SU-DHL-6 (cell line): ENCODE measurements around the gene FKBP15.

ENCODE experiments used
- H2AFZ ChIP-seq: fragments of 200-600 bp; sonication (generic); 2 replicates; pipeline ENCODE4 v1.6.1; 2014; ENCODE audit warnings: low read depth, mild to moderate bottlenecking, moderate library complexity, mixed read lengths, antibody characterized with exemption, low read length; ENCODE audit not compliant: severe bottlenecking
- H3F3A ChIP-seq: fragments of 200-600 bp; shearing (Covaris generic); 2 replicates; pipeline ENCODE4 v1.6.0; 2016; ENCODE audit warnings: antibody characterized with exemption, mild to moderate bottlenecking; ENCODE audit not compliant: insufficient read depth
- H3K27ac ChIP-seq: fragments of 200-600 bp; sonication (generic); 2 replicates; pipeline ENCODE4 v1.5.1; 2016; ENCODE audit warnings: low read depth, mild to moderate bottlenecking, low read length, moderate library complexity, mixed read lengths
- H3K27me3 ChIP-seq: fragments of 200-600 bp; sonication (generic), shearing (Covaris generic); 2 replicates; pipeline ENCODE4 v1.6.0; 2014; ENCODE audit warnings: mild to moderate bottlenecking, low read length
- H3K36me3 ChIP-seq: fragments of 200-600 bp; sonication (generic); 2 replicates; pipeline ENCODE4 v1.6.1; 2014; ENCODE audit warnings: mild to moderate bottlenecking, low read length, mixed read lengths
- H3K4me2 ChIP-seq: fragments of 300-600, 200-600 bp; shearing (Covaris generic), sonication (generic); 2 replicates; pipeline ENCODE4 v1.6.0; 2014; ENCODE audit warnings: low read length, low read depth, mild to moderate bottlenecking; ENCODE audit not compliant: poor library complexity, severe bottlenecking
- H3K4me3 ChIP-seq: fragments of 200-600 bp; sonication (generic); 2 replicates; pipeline ENCODE4 v1.5.1; 2014; ENCODE audit warnings: antibody characterized with exemption, low read length, mild to moderate bottlenecking, mixed read lengths; ENCODE audit not compliant: insufficient read depth, poor library complexity, severe bottlenecking
- H3K79me2 ChIP-seq: fragments of 200-600 bp; sonication (generic); 2 replicates; pipeline ENCODE4 v1.6.1; 2014; ENCODE audit warnings: mild to moderate bottlenecking, low read length, moderate library complexity; ENCODE audit not compliant: insufficient read depth
- H3K9ac ChIP-seq: fragments of 200-600 bp; sonication (generic); 2 replicates; pipeline ENCODE4 v1.7.0; 2014; ENCODE audit warnings: mild to moderate bottlenecking, low read length
- H3K9me2 ChIP-seq: fragments of 200-600 bp; sonication (generic); replicated peaks from 2 replicates; pipeline ENCODE4 v1.6.1; 2014; ENCODE audit warnings: low read length; ENCODE audit not compliant: insufficient read depth
- H3K9me3 ChIP-seq: fragments of 200-600 bp; sonication (generic); 2 replicates; pipeline ENCODE4 v1.6.1; 2014; ENCODE audit warnings: low read length, mixed read lengths; ENCODE audit not compliant: insufficient read depth
- H4K20me1 ChIP-seq: fragments of 200-600 bp; sonication (generic); 2 replicates; pipeline ENCODE4 v1.6.1; 2014; ENCODE audit warnings: low read depth, mild to moderate bottlenecking, antibody characterized with exemption, low read length, moderate library complexity, mixed read lengths
- CTCF ChIP-seq: fragments of 200-600 bp; sonication (generic); IDR thresholded peaks from one replicate; pipeline ENCODE4 v1.5.1; 2017; ENCODE audit warnings: antibody characterized with exemption, mild to moderate bottlenecking, low read length, moderate library complexity; ENCODE audit not compliant: insufficient read depth, poor library complexity, severe bottlenecking
- EZH2phosphoT487 ChIP-seq: fragments of 200-600 bp; sonication (generic), shearing (Covaris generic); conservative IDR thresholded peaks from 2 replicates; pipeline ENCODE4 v1.6.1; 2018; ENCODE audit warnings: mild to moderate bottlenecking, antibody characterized with exemption, low read length, moderate library complexity, mixed read lengths

The FKBP15 gene

GRCh38 chr9:113139953-113140352 is 81.1 kb downstream of the FKBP15 start:
- Histone ChIP-seq H3K9me3 (no peaks in the 10 kb centered on the region), H3K27me3 (no peaks in the 10 kb centered on the region), H3K9ac (no peak overlapping the region), H3K9me2 (no peaks in the 10 kb centered on the region), H4K20me1 (no peaks in the 10 kb centered on the region), H3K4me2 (no peak overlapping the region), H3K27ac (no peak overlapping the region), H3F3A (no peaks in the 10 kb centered on the region), H2AFZ (no peak overlapping the region), H3K79me2 (no peaks in the 10 kb centered on the region), H3K36me3 (no peaks in the 10 kb centered on the region), H3K4me3 (no peak overlapping the region)
- TF ChIP-seq EZH2phosphoT487 (no peak), CTCF (no peak)

GRCh38 chr9:113139225-113139829 is 81.8 kb downstream of the FKBP15 start:
- Histone ChIP-seq H3K9ac (no peak overlapping the region), H2AFZ (no peak overlapping the region), H3K9me2 (no peaks in the 10 kb centered on the region), H4K20me1 (no peaks in the 10 kb centered on the region), H3F3A (no peaks in the 10 kb centered on the region), H3K27me3 (no peaks in the 10 kb centered on the region), H3K9me3 (no peaks in the 10 kb centered on the region), H3K4me2 (no peak overlapping the region), H3K27ac (no peak overlapping the region), H3K4me3 (no peak overlapping the region), H3K79me2 (no peaks in the 10 kb centered on the region), H3K36me3 (no peaks in the 10 kb centered on the region)
- TF ChIP-seq EZH2phosphoT487 (no peak), CTCF (no peak)

GRCh38 chr9:113138760-113139159 is 82.3 kb downstream of the FKBP15 start:
- H3K9ac ChIP-seq: no peak overlapping the region
- H3K9me2 ChIP-seq: no peaks in the 10 kb centered on the region
- H3K36me3 ChIP-seq: no peaks in the 10 kb centered on the region
- no peak overlapping the region for H2AFZ ChIP-seq
- no peaks in the 10 kb centered on the region for H3K27me3 ChIP-seq
- H3K4me3 ChIP-seq: no peak overlapping the region
- no peaks in the 10 kb centered on the region for H3K79me2 ChIP-seq
- no peak overlapping the region for H3K4me2 ChIP-seq
- TF ChIP-seq EZH2phosphoT487 (no peak), CTCF (no peak)
- H4K20me1 ChIP-seq: no peaks in the 10 kb centered on the region
- no peak overlapping the region for H3K27ac ChIP-seq
- H3F3A ChIP-seq: no peaks in the 10 kb centered on the region
- no peaks in the 10 kb centered on the region for H3K9me3 ChIP-seq
